Measurements from ENCODE around the gene RINL.

DNA sequence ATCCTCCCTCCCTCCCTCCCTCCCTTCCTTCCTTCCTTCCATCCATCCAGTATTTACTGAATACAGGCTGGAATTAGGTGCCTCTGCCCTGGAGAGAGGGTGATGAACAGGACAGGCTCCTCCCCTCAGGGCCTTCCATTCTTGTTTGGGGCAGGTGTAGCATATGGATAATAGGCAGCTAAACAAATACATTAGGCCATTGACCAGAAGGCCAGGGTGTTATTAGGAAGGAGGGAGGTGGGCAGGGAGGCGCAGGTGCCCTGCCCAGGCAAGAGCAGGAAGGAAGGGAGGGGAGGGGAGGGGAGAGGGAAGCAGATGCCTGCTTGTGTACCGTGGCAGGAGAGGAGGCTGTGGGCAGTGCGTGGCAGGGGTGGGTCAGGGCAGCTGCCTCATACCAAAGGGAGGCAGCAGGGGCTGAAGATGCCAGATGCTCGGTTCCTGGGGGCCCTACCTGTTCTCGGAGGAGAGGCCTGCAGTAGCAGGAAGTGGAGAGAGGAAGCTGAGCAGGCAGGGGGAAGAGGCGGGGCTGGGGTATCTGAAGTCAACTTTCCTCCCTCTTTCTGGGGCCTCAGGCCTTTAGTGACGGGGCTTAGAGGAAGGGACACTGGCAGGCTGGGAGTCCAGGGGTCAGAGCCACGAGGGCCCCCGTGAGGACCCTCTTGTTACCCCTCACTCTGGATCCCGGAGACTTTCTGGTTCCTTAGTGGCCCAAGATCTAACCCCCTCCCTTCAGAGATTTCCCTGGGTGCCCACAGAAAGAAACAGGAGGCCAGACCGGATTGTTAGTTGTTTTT lies at the start of gene RINL:
- TF ChIP-seq, protein P1, sequence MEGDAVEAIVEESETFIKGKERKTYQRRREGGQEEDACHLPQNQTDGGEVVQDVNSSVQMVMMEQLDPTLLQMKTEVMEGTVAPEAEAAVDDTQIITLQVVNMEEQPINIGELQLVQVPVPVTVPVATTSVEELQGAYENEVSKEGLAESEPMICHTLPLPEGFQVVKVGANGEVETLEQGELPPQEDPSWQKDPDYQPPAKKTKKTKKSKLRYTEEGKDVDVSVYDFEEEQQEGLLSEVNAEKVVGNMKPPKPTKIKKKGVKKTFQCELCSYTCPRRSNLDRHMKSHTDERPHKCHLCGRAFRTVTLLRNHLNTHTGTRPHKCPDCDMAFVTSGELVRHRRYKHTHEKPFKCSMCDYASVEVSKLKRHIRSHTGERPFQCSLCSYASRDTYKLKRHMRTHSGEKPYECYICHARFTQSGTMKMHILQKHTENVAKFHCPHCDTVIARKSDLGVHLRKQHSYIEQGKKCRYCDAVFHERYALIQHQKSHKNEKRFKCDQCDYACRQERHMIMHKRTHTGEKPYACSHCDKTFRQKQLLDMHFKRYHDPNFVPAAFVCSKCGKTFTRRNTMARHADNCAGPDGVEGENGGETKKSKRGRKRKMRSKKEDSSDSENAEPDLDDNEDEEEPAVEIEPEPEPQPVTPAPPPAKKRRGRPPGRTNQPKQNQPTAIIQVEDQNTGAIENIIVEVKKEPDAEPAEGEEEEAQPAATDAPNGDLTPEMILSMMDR (IDR thresholded peaks at IDR 0.05 in 4 of 5, conservative IDR thresholded peaks at IDR 0.05 in 1 of 5), result no peak
- TF ChIP-seq POLR2A (IDR thresholded peaks at IDR 0.05), result no peak
